ENCODE data around the gene GOLGA3.
"Not testable (repeated sequence)": the region's sequence is repeated elsewhere in the genome, so short reads cannot be mapped to it uniquely, and the experiment has no call there.

DNA sequence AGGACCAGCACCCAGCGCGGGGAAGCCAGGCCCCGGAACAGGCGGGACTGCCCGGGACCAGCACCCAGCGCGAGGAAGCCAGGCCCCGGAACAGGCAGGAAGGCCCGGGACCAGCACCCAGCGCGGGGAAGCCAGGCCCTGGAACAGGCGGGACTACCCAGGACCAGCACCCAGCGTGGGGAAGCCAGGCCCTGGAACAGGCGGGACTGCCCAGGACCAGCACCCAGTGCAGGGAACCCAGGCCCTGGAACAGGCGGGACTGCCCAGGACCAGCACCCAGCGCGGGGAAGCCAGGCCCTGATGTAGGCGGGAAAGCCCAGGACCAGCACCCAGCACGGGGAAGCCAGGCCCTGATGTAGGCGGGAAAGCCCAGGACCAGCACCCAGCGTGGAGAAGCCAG, 46.0 kb upstream of the GOLGA3 start:
- not testable (repeated sequence) for TF ChIP-seq POLR2AphosphoS5 (IDR thresholded peaks at IDR 0.05; ENCODE audit: low read depth, low read length); POLR2A (IDR thresholded peaks at IDR 0.05; ENCODE audit: low read depth, low read length); PAX5 (IDR thresholded peaks at IDR 0.05; ENCODE audit: insufficient read depth, low read length, severe bottlenecking); SPI1 (IDR thresholded peaks at IDR 0.05; ENCODE audit: low read depth, low read length); TAF1 (IDR thresholded peaks at IDR 0.05; ENCODE audit: low read depth, low read length)

Data from GM12891 (cell line).